ENCODE results near the gene AVL9.
"Not testable (repeated sequence)": the region's sequence is repeated elsewhere in the genome, so short reads cannot be mapped to it uniquely, and the experiment has no call there.

AVL9 gene

GRCh38 chr7:32462451-32462850 is 32.8 kb upstream of the AVL9 start:
- no peak overlapping the region for H3K4me3 ChIP-seq (ENCODE audit: insufficient read depth, low read length, poor library complexity, severe bottlenecking)
- TF ChIP-seq EZH2phosphoT487 (conservative IDR thresholded peaks at IDR 0.05; ENCODE audit: low read length) (no peak), CTCF (IDR thresholded peaks at IDR 0.05; ENCODE audit: insufficient read depth, low read length, poor library complexity, severe bottlenecking) (no peak)
- H3K9ac ChIP-seq (ENCODE audit: low read length): no peak overlapping the region
- no peaks in the 10 kb centered on the region for H3K9me2 ChIP-seq (replicated peaks; ENCODE audit: insufficient read depth, low read length)
- no peaks in the 10 kb centered on the region for H3K79me2 ChIP-seq (ENCODE audit: insufficient read depth, low read length)
- no peak overlapping the region for H3K27ac ChIP-seq (ENCODE audit: low read depth, low read length)
- H3K27me3 ChIP-seq (ENCODE audit: low read length): no peaks in the 10 kb centered on the region
- no peaks in the 10 kb centered on the region for H4K20me1 ChIP-seq (ENCODE audit: low read depth, low read length)
- no peaks in the 10 kb centered on the region for H3K9me3 ChIP-seq (ENCODE audit: insufficient read depth, low read length)
- H3K4me2 ChIP-seq (ENCODE audit: low read depth, low read length, poor library complexity, severe bottlenecking): no peak overlapping the region
- no peak overlapping the region for H2AFZ ChIP-seq (ENCODE audit: low read depth, low read length, severe bottlenecking)
- no peaks in the 10 kb centered on the region for H3F3A ChIP-seq (ENCODE audit: insufficient read depth)
- no peaks in the 10 kb centered on the region for H3K36me3 ChIP-seq (ENCODE audit: low read length)

GRCh38 chr7:32462977-32463376 is 32.3 kb upstream of the AVL9 start:
- Histone ChIP-seq H3K4me2 (ENCODE audit: low read depth, low read length, poor library complexity, severe bottlenecking) (no peak overlapping the region), H4K20me1 (ENCODE audit: low read depth, low read length) (no peaks in the 10 kb centered on the region), H3K27me3 (ENCODE audit: low read length) (no peaks in the 10 kb centered on the region), H3K4me3 (ENCODE audit: insufficient read depth, low read length, poor library complexity, severe bottlenecking) (no peak overlapping the region), H2AFZ (ENCODE audit: low read depth, low read length, severe bottlenecking) (no peak overlapping the region), H3K36me3 (ENCODE audit: low read length) (no peaks in the 10 kb centered on the region), H3K9ac (ENCODE audit: low read length) (no peak overlapping the region), H3K9me2 (replicated peaks; ENCODE audit: insufficient read depth, low read length) (no peaks in the 10 kb centered on the region), H3K27ac (ENCODE audit: low read depth, low read length) (no peak overlapping the region), H3K9me3 (ENCODE audit: insufficient read depth, low read length) (no peaks in the 10 kb centered on the region), H3F3A (ENCODE audit: insufficient read depth) (no peaks in the 10 kb centered on the region), H3K79me2 (ENCODE audit: insufficient read depth, low read length) (no peaks in the 10 kb centered on the region)
- TF ChIP-seq CTCF (IDR thresholded peaks at IDR 0.05; ENCODE audit: insufficient read depth, low read length, poor library complexity, severe bottlenecking) (no peak), EZH2phosphoT487 (conservative IDR thresholded peaks at IDR 0.05; ENCODE audit: low read length) (no peak)

GRCh38 chr7:32464641-32465416 is 30.5 kb upstream of the AVL9 start:
- H3K4me2 ChIP-seq (ENCODE audit: low read depth, low read length, poor library complexity, severe bottlenecking); H3K9me3 ChIP-seq (ENCODE audit: insufficient read depth, low read length); H3F3A ChIP-seq (ENCODE audit: insufficient read depth); H3K36me3 ChIP-seq (ENCODE audit: low read length); H3K4me3 ChIP-seq (ENCODE audit: insufficient read depth, low read length, poor library complexity, severe bottlenecking); H3K9ac ChIP-seq (ENCODE audit: low read length); H3K79me2 ChIP-seq (ENCODE audit: insufficient read depth, low read length); H3K27ac ChIP-seq (ENCODE audit: low read depth, low read length); H2AFZ ChIP-seq (ENCODE audit: low read depth, low read length, severe bottlenecking); H3K27me3 ChIP-seq (ENCODE audit: low read length); H4K20me1 ChIP-seq (ENCODE audit: low read depth, low read length); H3K9me2 ChIP-seq (replicated peaks; ENCODE audit: insufficient read depth, low read length): not testable (repeated sequence)

GRCh38 chr7:32470004-32470403 is 25.3 kb upstream of the AVL9 start:
- H3K4me3 ChIP-seq (ENCODE audit: insufficient read depth, low read length, poor library complexity, severe bottlenecking); H3K36me3 ChIP-seq (ENCODE audit: low read length); H2AFZ ChIP-seq (ENCODE audit: low read depth, low read length, severe bottlenecking); H4K20me1 ChIP-seq (ENCODE audit: low read depth, low read length); H3K27me3 ChIP-seq (ENCODE audit: low read length); H3K4me2 ChIP-seq (ENCODE audit: low read depth, low read length, poor library complexity, severe bottlenecking); H3K79me2 ChIP-seq (ENCODE audit: insufficient read depth, low read length); H3K9me2 ChIP-seq (replicated peaks; ENCODE audit: insufficient read depth, low read length); H3F3A ChIP-seq (ENCODE audit: insufficient read depth); H3K27ac ChIP-seq (ENCODE audit: low read depth, low read length); H3K9me3 ChIP-seq (ENCODE audit: insufficient read depth, low read length); H3K9ac ChIP-seq (ENCODE audit: low read length): not testable (repeated sequence)
